H1 (cell line): Measurements from ENCODE around the gene ZNF23. TPM values are rescaled to one million over a fixed set of nuclear protein-coding genes. Genes with fewer than 3 reads are reported as not detected.

Source experiments
- CTCF ChIA-PET: fragments of 300-600 bp; sonication (Branson Sonifier 250); formaldehyde crosslinking; loops from one replicate; lab custom pipeline; 2021; ENCODE audit not compliant: partially characterized antibody; lab: Charles Lee
- POLR2A ChIA-PET: fragments of 300-600 bp; sonication (Branson Sonifier 250); formaldehyde crosslinking; loops from one replicate; lab custom pipeline; 2021; ENCODE audit warnings: inconsistent platforms; ENCODE audit not compliant: partially characterized antibody; lab: Charles Lee
- DNase-seq, 2 experiments: peaks; one replicate each; pipeline versions ENCODE4 v3.0.0 to v3.0.0-alpha.2; 2010 to 2022; ENCODE audit warnings: low spot score in 2 of 2, low read depth in 1 of 2, mixed read lengths in 1 of 2
- FAIRE-seq: peaks from 2 replicates; lab custom pipeline; 2011; peaks lifted over from hg19 to GRCh38; lab: Jason Lieb, UNC
- H2AFZ ChIP-seq: 2 replicates; pipeline ENCODE4 v1.8.1; 2012; ENCODE audit warnings: low read length, inconsistent platforms
- H2AK5ac ChIP-seq: 2 replicates; pipeline ENCODE4 v1.6.1; 2013; ENCODE audit warnings: low read depth, low read length
- H2BK120ac ChIP-seq: replicated peaks from 2 replicates; pipeline ENCODE3; 2013; ENCODE audit warnings: low read depth, low read length, inconsistent platforms
- H2BK12ac ChIP-seq: 2 replicates; pipeline ENCODE4 v1.6.1; 2013; ENCODE audit warnings: low read depth, low read length
- H2BK15ac ChIP-seq: 2 replicates; pipeline ENCODE4 v1.6.1; 2013; ENCODE audit warnings: low read length
- H2BK20ac ChIP-seq: 2 replicates; pipeline ENCODE4 v1.6.1; 2013; ENCODE audit warnings: low read length
- H2BK5ac ChIP-seq: 2 replicates; pipeline ENCODE4 v1.6.1; 2013; ENCODE audit warnings: low read depth, low read length
- H3K14ac ChIP-seq: 2 replicates; pipeline ENCODE4 v1.6.1; 2013; ENCODE audit warnings: inconsistent platforms; ENCODE audit not compliant: insufficient read length
- H3K18ac ChIP-seq: 2 replicates; pipeline ENCODE4 v1.6.1; 2013; ENCODE audit warnings: low read length; ENCODE audit errors: extremely low read depth
- H3K23ac ChIP-seq: 2 replicates; pipeline ENCODE4 v1.6.1; 2013; ENCODE audit warnings: inconsistent platforms; ENCODE audit not compliant: insufficient read length
- H3K23me2 ChIP-seq: 2 replicates; pipeline ENCODE4 v1.6.1; 2013; ENCODE audit warnings: low read depth, low read length
- H3K27ac ChIP-seq: 2 replicates; pipeline ENCODE4 v1.6.1; 2011; ENCODE audit warnings: low read depth, low read length, inconsistent platforms
- H3K27me3 ChIP-seq, 4 experiments: replicated peaks in 1 of 4; 1 replicate in 1 of 4; 2 replicates in 3 of 4; pipeline versions ENCODE4 v1.6.1 to v1.8.1; 2011 to 2013; ENCODE audit warnings: low read length in 3 of 4, mild to moderate bottlenecking in 3 of 4, inconsistent platforms in 2 of 4, mixed read lengths in 2 of 4, moderate library complexity in 1 of 4; ENCODE audit not compliant: control insufficient read depth in 3 of 4, insufficient read depth in 3 of 4; ENCODE audit errors: extremely low read depth in 1 of 4
- H3K36me3 ChIP-seq, 4 experiments: 2 replicates each; pipeline versions ENCODE4 v1.6.1 to v1.8.1; 2011 to 2013; ENCODE audit warnings: mild to moderate bottlenecking in 4 of 4, low read length in 3 of 4, moderate library complexity in 2 of 4, control low read depth in 1 of 4, inconsistent platforms in 1 of 4; ENCODE audit not compliant: insufficient read depth in 4 of 4, control insufficient read depth in 2 of 4
- H3K4ac ChIP-seq: replicated peaks from 2 replicates; pipeline ENCODE3; 2013; ENCODE audit warnings: low read length, low read depth, mixed read lengths, inconsistent platforms; ENCODE audit not compliant: insufficient read length
- H3K4me1 ChIP-seq, 4 experiments: replicated peaks in 1 of 4; 1 replicate in 1 of 4; 2 replicates in 3 of 4; pipeline versions ENCODE4 v1.6.1 to v1.8.1; 2011 to 2013; ENCODE audit warnings: low read length in 3 of 4, inconsistent platforms in 2 of 4, mixed read lengths in 1 of 4; ENCODE audit not compliant: insufficient read depth in 4 of 4, control insufficient read depth in 3 of 4
- H3K4me2 ChIP-seq, 2 experiments: 2 replicates each; pipeline versions ENCODE4 v1.6.1 to v1.8.1; 2011 to 2013; ENCODE audit warnings: low read depth in 2 of 2, low read length in 2 of 2, control low read depth in 1 of 2, inconsistent platforms in 1 of 2, mild to moderate bottlenecking in 1 of 2; ENCODE audit not compliant: insufficient read depth in 1 of 2
- H3K4me3 ChIP-seq, 4 experiments: fragments of 200-600, 300-600 bp in 1 of 4; sonication (generic), shearing (Covaris generic), sonication (Bioruptor Twin) in 1 of 4; 2 replicates each; pipeline versions ENCODE4 v1.5.1 to v1.8.1; 2011 to 2016; ENCODE audit warnings: low read length in 4 of 4, low read depth in 3 of 4, control low read depth in 2 of 4, inconsistent platforms in 2 of 4, mild to moderate bottlenecking in 2 of 4, mixed read lengths in 1 of 4, moderate library complexity in 1 of 4; ENCODE audit not compliant: insufficient read depth in 2 of 4; ENCODE audit errors: extremely low read depth in 1 of 4
- H3K56ac ChIP-seq: replicated peaks from 2 replicates; pipeline ENCODE3; 2013; ENCODE audit warnings: low read depth, mild to moderate bottlenecking, mixed read lengths, low read length, inconsistent platforms; ENCODE audit not compliant: insufficient read length
- H3K79me1 ChIP-seq: 2 replicates; pipeline ENCODE4 v1.6.1; 2013; ENCODE audit warnings: low read depth, low read length, control low read depth
- H3K79me2 ChIP-seq, 2 experiments: 2 replicates each; pipeline versions ENCODE4 v1.6.1 to v1.8.1; 2012 to 2013; ENCODE audit warnings: low read length in 2 of 2, mild to moderate bottlenecking in 2 of 2, inconsistent platforms in 1 of 2; ENCODE audit not compliant: insufficient read depth in 2 of 2, control insufficient read depth in 1 of 2
- H3K9ac ChIP-seq, 4 experiments: replicated peaks in 1 of 4; 1 replicate in 1 of 4; 2 replicates in 3 of 4; pipeline versions ENCODE4 v1.6.1 to v1.8.1; 2011 to 2013; ENCODE audit warnings: low read depth in 3 of 4, low read length in 3 of 4, control low read depth in 2 of 4, mild to moderate bottlenecking in 2 of 4, moderate library complexity in 2 of 4, inconsistent platforms in 1 of 4; ENCODE audit errors: extremely low read depth in 1 of 4
- H3K9me3 ChIP-seq, 2 experiments: 2 replicates each; pipeline versions ENCODE4 v1.6.1 to v1.8.1; 2012 to 2013; ENCODE audit warnings: mild to moderate bottlenecking in 2 of 2, moderate library complexity in 2 of 2, control low read depth in 1 of 2, inconsistent platforms in 1 of 2, low read depth in 1 of 2, low read length in 1 of 2, mixed read lengths in 1 of 2; ENCODE audit not compliant: insufficient read depth in 2 of 2
- H4K20me1 ChIP-seq, 2 experiments: replicated peaks in 1 of 2; 2 replicates each; pipeline versions ENCODE3 to v1.8.1; 2011 to 2013; ENCODE audit warnings: inconsistent platforms in 2 of 2, low read length in 2 of 2, mild to moderate bottlenecking in 1 of 2; ENCODE audit not compliant: insufficient read depth in 2 of 2, control insufficient read depth in 1 of 2
- H4K5ac ChIP-seq: 2 replicates; pipeline ENCODE4 v1.6.1; 2013; ENCODE audit warnings: low read length, low read depth, mixed read lengths, inconsistent platforms; ENCODE audit not compliant: insufficient read length
- H4K8ac ChIP-seq: 2 replicates; pipeline ENCODE4 v1.8.0; 2013; ENCODE audit warnings: mild to moderate bottlenecking, moderate library complexity, low read length, inconsistent platforms; ENCODE audit not compliant: insufficient read depth; ENCODE audit errors: extremely low read depth
- H4K91ac ChIP-seq: replicated peaks from 2 replicates; pipeline ENCODE3; 2013; ENCODE audit warnings: low read length, mixed read lengths, inconsistent platforms; ENCODE audit not compliant: insufficient read length
- BACH1 ChIP-seq: IDR thresholded peaks from 2 replicates; pipeline ENCODE4 v1.6.1; 2012; ENCODE audit warnings: low read length, improper control_type of control experiment
- BRCA1 ChIP-seq: IDR thresholded peaks from 2 replicates; pipeline ENCODE4 v1.6.1; 2012; ENCODE audit warnings: low read depth, low read length, improper control_type of control experiment
- CHD1 ChIP-seq: IDR thresholded peaks from 2 replicates; pipeline ENCODE4 v1.6.1; 2012; ENCODE audit warnings: low read depth, low read length, improper control_type of control experiment
- MAFK ChIP-seq: IDR thresholded peaks from 2 replicates; pipeline ENCODE4 v1.6.1; 2012; ENCODE audit warnings: low read depth, mild to moderate bottlenecking, improper control_type of control experiment, low read length
- PHF8 ChIP-seq: fragments of 200-600 bp; sonication (generic); conservative IDR thresholded peaks from 2 replicates; pipeline ENCODE4 v1.7.1; 2012; ENCODE audit warnings: low read depth, mild to moderate bottlenecking, inconsistent platforms, low read length, moderate library complexity
- POLR2A ChIP-seq, 2 experiments: IDR thresholded peaks; 1 replicate in 1 of 2; 2 replicates in 1 of 2; pipeline ENCODE4 v1.6.1; 2011; ENCODE audit warnings: low read depth in 2 of 2, low read length in 2 of 2, mild to moderate bottlenecking in 2 of 2; ENCODE audit errors: control extremely low read depth in 1 of 2
- RAD21 ChIP-seq, 2 experiments: IDR thresholded peaks in 1 of 2; conservative IDR thresholded peaks in 1 of 2; 2 replicates each; pipeline ENCODE4 v1.6.1; 2011; ENCODE audit warnings: low read depth in 2 of 2, low read length in 2 of 2, improper control_type of control experiment in 1 of 2, inconsistent platforms in 1 of 2, mild to moderate bottlenecking in 1 of 2, moderate library complexity in 1 of 2
- SAP30 ChIP-seq: fragments of 300-600 bp; sonication (generic); IDR thresholded peaks from 2 replicates; pipeline ENCODE4 v1.7.1; 2012; ENCODE audit warnings: low read length, moderate library complexity, mild to moderate bottlenecking, inconsistent platforms; ENCODE audit not compliant: insufficient read depth, insufficient replicate concordance
- SP1 ChIP-seq: IDR thresholded peaks from 2 replicates; pipeline ENCODE4 v1.6.1; 2011; ENCODE audit warnings: low read depth, low read length
- YY1 ChIP-seq: IDR thresholded peaks from 2 replicates; pipeline ENCODE4 v1.6.1; 2011; ENCODE audit warnings: low read depth, mild to moderate bottlenecking, low read length
- WGBS, 2 experiments: shearing (Covaris generic) in 1 of 2; methylation state at CpG; one replicate each; pipeline versions ENCODE4 v1.1.6 to v1.1.7; 2013 to 2015; ENCODE audit warnings: low lambda C conversion rate in 2 of 2, mixed read lengths in 2 of 2, inconsistent platforms in 1 of 2, low coverage in 1 of 2, missing lambda C conversion rate in 1 of 2; ENCODE audit not compliant: insufficient replicate concordance in 2 of 2, insufficient coverage in 1 of 2, insufficient read length in 1 of 2; ENCODE audit errors: extremely low coverage in 1 of 2, missing lambda C conversion rate in 1 of 2; 5-methylcytosine and 5-hydroxymethylcytosine counted together
- polyA plus RNA-seq, 7 experiments: library from polyadenylated mRNA; depleted of rRNA in 3 of 7; stranded (reverse) in 5 of 7; unstranded in 2 of 7; fragments of >200 nt in 5 of 7; fragments of 200-250 nt in 2 of 7; gene quantifications; 1 replicate in 5 of 7; 2 replicates in 1 of 7; 4 replicates in 1 of 7; pipeline versions ENCODE4 v1.2.1 to v1.2.3, GENCODE V29; 2011 to 2013; ENCODE audit warnings: missing spikeins in 2 of 7, mixed read lengths in 2 of 7
- total RNA-seq: library from RNA; stranded (reverse); fragmentation: NEBNext Ultra II Directional; extraction: Animal tissue kit (Norgen Biotek cat#: 25700); gene quantifications from 2 replicates; pipeline ENCODE4 v1.2.1, GENCODE V29; 2021
- TF ChIP-seq, protein P1 (sequence below): IDR thresholded peaks from 2 replicates; pipeline ENCODE4 v1.6.1; 2011; ENCODE audit warnings: low read depth, mild to moderate bottlenecking, low read length; ENCODE audit not compliant: insufficient read depth
- TF ChIP-seq, protein P2 (sequence below): IDR thresholded peaks from 2 replicates; pipeline ENCODE4 v1.6.1; 2012; ENCODE audit warnings: low read length, inconsistent platforms

Gene ZNF23
- total and polyA plus RNA-seq, 2 of the 8 experiments (the other 6 are each of a cell fraction or from before 2014, with no cell fraction given): 2.4 to 10.2 TPM

DNA sequence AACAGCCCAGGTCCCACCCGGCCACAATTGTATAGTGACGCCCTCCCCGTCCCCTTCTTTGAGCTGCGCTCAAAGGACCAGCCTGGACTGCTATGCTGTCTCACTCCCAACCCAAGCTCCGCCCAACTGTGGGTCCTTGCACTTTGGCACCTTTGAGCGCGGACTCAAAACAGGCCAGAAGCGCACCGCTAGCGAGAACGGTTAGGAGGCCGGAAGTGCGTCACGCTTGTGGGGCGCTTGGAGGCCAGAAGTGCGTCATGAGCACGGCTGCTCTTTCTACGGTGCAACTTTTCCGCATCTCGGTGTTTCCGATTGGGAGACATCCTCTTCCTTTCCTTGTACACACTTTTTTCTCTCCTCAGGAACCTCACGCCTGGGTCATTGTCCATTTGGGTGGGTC is 27.1 kb upstream of the ZNF23 start, which contains the start of gene ZNF19:
TSS of gene ZNF19 (minus strand) at position 203 of the 400 bp plus-strand sequence. CDS start 7,210 bp downstream, outside the sequence.
- H4K5ac ChIP-seq: no peak within 1 kb of the TSS
- H3K4me1 ChIP-seq: no peaks in the 10 kb centered on the region
- H2BK15ac ChIP-seq: no peak within 1 kb of the TSS
- WGBS, 2 experiments: 93% methylated on average over 16 of the region's 22 CpGs; no CpG with 5 or more reads in 1 of the 2 experiments
- no peaks in the 10 kb centered on the region for H3K36me3 ChIP-seq
- H3K27ac ChIP-seq: no peak within 1 kb of the TSS
- ChIA-PET CTCF (interaction anchor here (0.5 to 7.6 kb wide), 10 partner anchors 8 to 119 kb away, joined by 3 to 68 read pairs (median 4); partner anchors contain the start of gene CHST4), POLR2A (interaction anchor here (1.7 kb wide), 1 partner anchor 26 kb away, joined by 3 read pairs; no protein-coding TSS in a partner anchor)
- H3K23ac ChIP-seq: no peak within 1 kb of the TSS
- no peak within 1 kb of the TSS for H2BK5ac ChIP-seq
- H3K23me2 ChIP-seq: 0 out of 2 replicates have a peak, but pooled peaks cover 2% of the 10 kb centered on the region
- no peaks in the 10 kb centered on the region for H3K9me3 ChIP-seq
- no peak within 1 kb of the TSS for H3K9ac ChIP-seq
- H3K18ac ChIP-seq: no peak within 1 kb of the TSS
- no peak within 1 kb of the TSS for H3K4me3 ChIP-seq
- FAIRE-seq (no peak), DNase-seq (no peak)
- H4K91ac ChIP-seq: no peak within 1 kb of the TSS
- no peak within 1 kb of the TSS for H2BK20ac ChIP-seq
- no peak within 1 kb of the TSS for H3K4ac ChIP-seq
- no peak within 1 kb of the TSS for H3K56ac ChIP-seq
- H4K20me1 ChIP-seq: no peaks in the 10 kb centered on the region
- H2AK5ac ChIP-seq: no peak within 1 kb of the TSS
- no peak within 1 kb of the TSS for H3K14ac ChIP-seq
- H2AFZ ChIP-seq: no peak within 1 kb of the TSS
- H3K27me3 ChIP-seq: no peaks in the 10 kb centered on the region; a peak in 1 of 7 replicates
- no peak within 1 kb of the TSS for H2BK12ac ChIP-seq
- H3K4me2 ChIP-seq: no peak within 1 kb of the TSS
- no peaks in the 10 kb centered on the region for H3K79me1 ChIP-seq
- H2BK120ac ChIP-seq: no peak within 1 kb of the TSS
- no peak within 1 kb of the TSS for H4K8ac ChIP-seq
- H3K79me2 ChIP-seq: no peaks in the 10 kb centered on the region
- TF ChIP-seq YY1 (no peak), CHD1 (no peak), SP1 (no peak), RAD21 (IDR thresholded peaks at IDR 0.05 in 1 of 2, conservative IDR thresholded peaks at IDR 0.05 in 1 of 2; ENCODE audit: low read depth in 2 of 2, low read length in 2 of 2) (no peak), PHF8 (no peak), POLR2A (IDR thresholded peaks at IDR 0.05; ENCODE audit: control extremely low read depth in 1 of 2, low read depth in 2 of 2, low read length in 2 of 2) (no peak), BACH1 (no peak), SAP30 (no peak), BRCA1 (no peak), MAFK (no peak)
- TF ChIP-seq, protein P1, sequence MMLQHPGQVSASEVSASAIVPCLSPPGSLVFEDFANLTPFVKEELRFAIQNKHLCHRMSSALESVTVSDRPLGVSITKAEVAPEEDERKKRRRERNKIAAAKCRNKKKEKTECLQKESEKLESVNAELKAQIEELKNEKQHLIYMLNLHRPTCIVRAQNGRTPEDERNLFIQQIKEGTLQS: no peak
- TF ChIP-seq, protein P2, sequence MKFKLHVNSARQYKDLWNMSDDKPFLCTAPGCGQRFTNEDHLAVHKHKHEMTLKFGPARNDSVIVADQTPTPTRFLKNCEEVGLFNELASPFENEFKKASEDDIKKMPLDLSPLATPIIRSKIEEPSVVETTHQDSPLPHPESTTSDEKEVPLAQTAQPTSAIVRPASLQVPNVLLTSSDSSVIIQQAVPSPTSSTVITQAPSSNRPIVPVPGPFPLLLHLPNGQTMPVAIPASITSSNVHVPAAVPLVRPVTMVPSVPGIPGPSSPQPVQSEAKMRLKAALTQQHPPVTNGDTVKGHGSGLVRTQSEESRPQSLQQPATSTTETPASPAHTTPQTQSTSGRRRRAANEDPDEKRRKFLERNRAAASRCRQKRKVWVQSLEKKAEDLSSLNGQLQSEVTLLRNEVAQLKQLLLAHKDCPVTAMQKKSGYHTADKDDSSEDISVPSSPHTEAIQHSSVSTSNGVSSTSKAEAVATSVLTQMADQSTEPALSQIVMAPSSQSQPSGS: no peak
